ENCODE data around the gene TNFAIP8L3.

TNFAIP8L3 gene

DNA sequence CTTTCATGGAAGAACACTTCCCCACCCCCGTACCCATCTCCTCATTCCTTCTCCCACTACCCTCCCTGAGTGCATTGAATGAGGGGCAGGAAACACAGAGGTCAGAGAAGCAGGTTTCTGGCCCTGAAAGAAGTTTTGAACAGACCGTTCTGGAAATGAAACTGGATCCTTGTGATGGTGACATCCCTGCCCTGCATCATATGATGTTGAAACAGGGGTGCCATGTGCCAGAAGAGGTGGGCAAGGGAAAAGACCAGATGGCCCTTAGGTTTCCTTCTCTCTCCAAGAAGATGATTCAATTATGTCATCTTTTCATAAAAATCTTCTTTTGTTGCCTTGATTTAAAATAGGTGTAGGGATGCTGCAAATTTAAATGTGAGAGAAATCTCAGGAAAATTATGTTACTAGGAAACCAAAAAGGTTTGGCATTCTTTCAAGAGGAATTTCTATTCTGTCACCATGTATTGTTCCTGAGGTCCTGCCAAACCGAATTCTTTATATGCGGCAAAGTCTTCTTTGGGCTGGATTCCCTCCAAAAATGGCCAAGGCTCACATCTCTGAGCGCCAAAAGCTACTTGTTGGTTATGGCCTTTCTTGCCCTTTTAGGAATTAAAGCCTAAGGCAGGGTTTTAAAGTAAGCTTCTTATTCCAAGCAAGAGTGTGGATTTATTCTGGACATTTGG, 19.9 kb upstream of the TNFAIP8L3 start:
- DNase-seq: no peak

DNA sequence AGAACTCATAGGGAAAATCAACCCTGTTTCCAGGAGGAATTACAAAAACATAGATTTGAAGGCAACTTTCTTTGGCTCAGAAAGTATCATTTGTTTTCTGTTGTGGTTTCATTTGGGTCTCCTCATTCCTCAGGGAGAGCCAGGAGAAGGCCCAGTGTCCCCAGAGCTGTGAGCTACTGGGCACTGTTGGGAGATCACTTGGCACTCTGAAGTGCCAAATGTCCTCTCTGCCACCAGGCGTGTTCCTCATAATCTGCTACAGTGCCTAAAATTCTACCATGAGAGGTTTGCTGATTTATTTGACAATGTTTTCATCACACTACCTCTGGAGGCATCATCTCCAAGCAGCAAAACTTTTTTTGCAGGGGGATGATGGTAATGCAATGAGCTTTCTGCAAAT, 17.4 kb upstream of the TNFAIP8L3 start:
- no peak for DNase-seq

DNA sequence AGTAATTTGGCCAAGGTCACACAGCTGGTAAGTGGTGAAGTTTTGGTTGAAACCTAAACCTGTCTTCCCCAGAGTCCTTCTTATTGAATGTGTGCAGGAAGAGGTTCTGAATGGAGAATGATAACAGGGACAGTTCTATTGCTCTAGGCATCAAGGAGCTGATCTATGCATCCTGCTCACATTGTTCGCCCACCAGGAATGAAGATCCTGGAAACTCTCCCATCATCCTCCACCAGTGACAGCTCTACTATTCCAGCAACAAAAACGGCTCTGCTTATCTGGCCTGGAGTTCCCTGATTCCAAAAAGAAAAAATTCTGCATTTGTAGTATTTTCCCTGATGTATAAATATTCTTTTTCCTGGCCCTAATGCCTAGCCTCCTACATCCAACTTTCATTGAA, 16.4 kb upstream of the TNFAIP8L3 start:
- DNase-seq: no peak

DNA sequence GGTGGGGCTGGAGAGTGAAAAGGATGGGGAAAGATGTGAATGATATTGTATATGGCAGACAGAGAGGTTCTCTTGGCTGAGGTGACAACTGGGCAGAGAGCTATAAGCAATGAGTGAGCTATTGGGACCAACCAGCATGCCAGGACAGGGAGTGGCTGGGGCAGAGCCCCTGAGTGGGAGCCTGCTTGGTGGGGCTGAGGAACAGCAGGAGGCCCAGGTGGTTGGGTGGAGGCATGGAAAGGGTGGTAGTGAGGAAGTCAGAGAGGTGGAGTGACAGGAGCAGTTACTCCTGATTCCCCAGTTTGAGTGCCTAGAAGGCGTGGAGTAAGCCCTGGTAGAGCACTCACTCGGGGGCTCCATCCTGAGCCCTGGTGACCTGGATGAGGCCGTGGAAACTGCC, 15.5 kb upstream of the TNFAIP8L3 start:
- DNase-seq: no peak

DNA sequence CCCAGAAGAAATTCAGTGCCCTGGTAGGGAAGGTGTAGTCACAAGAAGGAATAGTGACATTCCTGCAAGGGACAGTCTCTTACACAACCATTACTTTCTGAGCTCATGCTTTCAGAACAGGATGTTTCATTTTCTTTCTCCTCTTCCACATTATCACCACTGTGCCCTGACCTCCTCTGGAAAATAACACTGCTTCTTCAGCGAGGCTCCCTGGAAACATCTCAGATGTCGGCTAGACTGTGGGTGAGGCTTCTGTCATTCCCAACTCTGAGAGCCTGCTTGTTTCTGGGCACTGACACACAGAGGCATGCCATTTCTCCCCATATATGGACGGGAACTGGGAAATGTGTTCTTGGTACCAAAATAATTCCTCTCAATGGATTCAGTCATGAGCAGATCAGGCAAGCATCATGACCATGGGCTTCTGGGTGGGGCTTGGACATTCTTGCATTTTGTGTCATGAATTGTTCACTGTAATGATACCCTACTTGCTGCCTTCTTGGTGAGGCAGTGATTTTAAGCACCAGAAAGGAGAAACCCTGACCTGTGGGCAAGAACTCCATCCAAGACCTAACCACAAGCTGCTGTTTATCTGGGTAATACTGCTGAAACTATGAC, 14.3 kb upstream of the TNFAIP8L3 start:
- no peak for DNase-seq

DNA sequence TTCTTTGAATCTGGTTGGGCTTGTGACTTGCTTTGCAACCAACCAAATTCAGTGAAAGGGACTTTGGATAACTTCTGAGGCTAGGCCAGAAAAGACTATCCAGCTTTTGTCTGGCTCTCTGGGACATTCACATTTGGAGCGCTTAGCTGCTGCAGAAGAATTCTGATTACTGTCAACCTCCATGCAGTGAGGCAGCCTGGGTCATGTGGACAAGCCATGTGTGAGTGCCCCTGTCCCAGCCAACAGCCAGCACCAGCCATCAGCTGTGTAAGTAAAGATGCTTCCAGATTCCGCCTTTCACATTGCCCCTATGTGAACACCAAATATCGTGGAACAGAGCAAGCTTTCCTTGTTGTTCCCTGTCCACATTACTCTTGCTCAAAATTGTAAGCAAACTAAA, 12.9 kb upstream of the TNFAIP8L3 start:
- DNase-seq: no peak

DNA sequence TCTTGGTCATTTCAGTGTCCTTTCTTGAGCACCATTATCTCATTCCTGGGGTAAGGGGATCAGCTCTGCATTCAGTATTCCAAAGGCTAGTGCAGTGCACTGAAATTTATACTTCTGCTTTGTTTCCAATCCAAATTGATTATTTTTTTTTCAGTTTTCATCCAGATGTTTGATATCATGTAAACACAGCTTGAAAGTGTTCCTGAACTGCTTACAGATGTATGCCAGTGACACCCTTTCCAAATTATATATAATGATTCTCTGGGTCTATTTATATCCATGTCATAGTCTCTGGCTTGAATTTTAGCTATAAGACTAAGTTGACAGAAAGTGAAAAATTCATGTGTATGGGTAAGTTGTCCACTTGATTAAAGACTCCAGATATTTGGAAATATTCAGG, 11.8 kb upstream of the TNFAIP8L3 start:
- DNase-seq: no peak

DNA sequence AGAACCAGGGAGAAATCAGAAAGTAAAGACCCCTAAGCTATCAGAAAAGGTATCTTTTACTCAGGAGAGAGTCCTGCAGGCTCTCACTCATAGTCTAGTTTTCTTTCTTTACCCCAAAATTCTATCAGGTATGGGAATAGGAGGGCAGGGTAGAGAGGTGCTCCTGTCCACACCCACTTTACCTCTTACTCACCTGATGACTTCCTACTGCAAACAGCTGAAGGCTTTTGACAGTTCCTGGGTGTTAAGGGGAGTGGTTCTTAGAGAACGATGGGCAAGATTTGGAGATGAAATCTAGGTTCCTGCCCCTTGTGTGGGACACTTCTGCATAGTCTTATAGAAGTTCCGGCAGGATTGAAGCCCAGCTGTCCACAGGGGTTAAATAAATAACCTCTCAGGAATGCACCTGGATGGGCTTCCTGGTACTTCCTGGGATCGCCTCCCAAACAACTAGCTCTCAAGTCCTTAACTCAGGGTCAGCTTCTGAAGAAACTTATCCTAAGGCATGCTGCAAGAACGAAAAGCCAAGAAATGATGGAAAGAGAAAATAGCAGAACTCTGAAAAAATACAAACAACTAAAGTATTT, 10.8 kb upstream of the TNFAIP8L3 start:
- DNase-seq: no peak

DNA sequence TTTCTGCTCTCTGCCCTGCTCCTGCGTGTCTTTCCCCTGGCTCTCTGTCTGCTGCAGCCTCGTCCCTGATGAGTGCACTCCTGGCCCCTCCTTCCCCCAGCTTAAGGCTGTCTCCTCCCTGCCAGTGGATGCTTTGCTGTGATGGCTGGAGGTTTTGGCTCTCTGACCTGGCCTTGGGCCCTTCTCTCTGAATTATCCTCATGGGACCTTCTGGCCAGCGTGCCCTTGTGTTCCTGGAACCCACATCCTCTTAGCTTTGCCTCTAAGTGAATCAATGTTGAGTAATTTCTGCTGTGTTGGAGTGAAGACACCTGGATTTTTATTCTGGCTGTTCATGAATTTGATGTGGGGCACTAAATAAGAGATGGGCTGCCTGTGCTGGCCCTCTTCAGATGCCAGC, 9.8 kb upstream of the TNFAIP8L3 start:
- no peak for DNase-seq

DNA sequence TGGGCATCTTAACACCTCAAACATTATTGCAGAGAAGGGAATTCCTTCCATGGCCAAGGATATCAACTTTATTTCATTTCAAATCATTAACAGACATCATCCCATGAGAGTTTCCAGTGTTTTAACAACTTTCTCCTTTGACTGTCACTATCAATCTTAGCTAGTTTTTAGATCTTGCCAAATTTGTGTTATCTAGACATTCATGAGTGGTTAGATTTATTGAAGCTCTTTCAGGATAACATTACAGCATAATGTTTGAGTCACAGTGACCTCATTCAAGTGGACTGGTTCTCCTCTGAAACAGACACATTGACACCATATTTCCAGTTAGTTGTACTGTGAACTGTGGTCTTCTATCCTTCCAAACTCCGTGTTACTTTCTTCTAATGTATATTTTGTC, 8.6 kb upstream of the TNFAIP8L3 start:
- DNase-seq: no peak

DNA sequence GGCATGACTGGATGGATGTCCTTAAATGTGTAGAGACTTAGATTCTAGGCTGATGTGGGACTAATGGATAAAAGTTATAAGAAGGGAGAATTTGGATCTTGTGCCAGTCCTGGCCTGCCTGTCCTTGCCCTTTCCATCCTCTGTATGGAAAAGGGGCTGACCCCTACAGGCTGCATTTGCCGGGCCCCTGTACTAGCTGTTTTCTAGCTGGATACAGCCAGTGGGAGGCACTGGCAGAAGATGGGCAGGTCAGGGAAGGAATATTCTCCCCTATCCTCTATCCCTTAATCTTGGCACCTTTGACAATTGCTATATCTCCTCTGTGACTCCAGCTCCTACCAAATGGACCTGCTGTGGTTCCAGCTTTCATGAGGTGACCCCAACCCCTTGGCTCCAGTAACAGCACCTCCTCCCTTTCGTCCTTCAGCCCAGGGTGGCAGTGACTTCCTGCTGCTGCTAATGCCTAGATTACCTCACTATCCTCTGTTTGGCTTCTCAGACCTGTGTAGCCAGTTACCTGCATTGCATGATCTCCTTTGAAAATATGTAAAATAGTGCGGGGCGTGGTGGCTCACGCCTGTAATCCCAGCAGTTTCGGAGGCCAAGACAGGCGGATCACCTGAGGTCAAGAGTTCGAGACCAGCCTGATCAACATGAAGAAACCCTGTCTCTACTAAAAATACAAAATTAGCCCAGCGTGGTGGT, 6.2 kb upstream of the TNFAIP8L3 start:
- DNase-seq: no peak

DNA sequence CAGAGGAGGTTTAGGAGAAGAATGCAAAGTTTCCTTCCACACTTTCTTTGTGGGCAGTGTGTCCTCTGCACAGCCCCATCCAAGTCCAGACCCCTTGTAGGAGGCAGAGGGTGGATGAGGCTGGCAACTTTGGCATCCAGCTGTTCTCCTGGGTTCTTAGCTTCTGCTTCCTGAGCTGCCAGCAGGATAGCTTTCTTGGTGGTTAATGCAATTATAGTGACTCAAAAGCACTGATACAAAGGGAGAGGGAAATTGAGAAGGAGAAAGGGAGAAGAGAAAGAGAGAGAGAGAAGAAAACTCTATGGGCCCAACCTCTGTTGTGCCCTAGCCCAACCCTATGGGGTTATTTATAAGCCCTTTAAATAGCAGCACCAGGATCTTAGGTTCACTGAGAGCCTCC, 4.5 kb upstream of the TNFAIP8L3 start:
- DNase-seq: no peak

DNA sequence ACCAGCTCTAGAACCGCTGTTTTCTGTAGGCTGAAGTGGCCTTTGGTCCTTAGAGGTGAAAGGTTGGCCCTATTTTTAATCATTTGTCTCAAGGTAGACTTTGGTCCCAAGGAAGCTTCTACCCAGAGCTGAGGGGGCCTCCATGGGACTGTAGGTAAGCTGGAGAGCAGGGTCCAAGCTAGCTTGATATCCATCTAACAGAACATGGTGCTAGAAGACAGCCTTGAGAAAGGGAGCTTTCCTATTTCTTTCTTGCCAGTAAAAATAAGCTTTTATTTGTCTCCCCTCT, 3.6 kb upstream of the TNFAIP8L3 start:
- no peak for DNase-seq

DNA sequence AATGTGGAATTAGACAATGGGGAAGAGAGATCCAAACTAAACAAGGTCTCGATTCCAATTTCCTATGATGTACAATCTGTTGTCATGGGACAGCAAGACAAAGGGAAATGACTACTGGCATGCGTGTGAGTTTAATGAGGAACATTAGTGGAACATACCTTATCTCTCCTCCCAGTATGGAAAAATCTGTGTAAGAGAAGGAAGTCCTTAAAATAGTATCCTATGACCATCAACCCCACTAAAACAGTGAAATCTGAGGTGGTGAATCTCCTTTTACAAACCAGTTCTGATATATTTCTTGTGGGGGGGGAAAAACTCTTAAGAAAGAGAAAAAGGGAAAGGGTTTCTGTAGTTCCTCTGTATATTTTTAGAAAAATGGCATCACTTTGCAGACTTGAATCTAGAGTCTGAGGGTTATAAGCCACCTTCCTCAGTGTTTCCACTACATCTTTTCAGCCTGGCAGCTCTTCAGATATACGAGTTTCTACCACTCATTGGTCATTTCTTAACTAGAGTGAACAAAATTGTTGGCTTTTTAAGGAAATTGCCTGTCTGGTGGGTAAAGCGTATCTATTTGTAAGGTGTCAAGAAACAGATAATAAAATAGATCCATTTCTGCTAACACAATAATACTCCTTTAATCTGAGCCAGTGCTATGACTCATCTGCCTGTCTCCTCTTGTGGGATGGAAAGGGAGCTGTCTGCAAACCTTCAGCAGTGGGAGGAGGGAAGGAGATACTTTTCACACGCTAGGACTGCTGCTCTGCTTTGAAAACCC, 3.0 kb upstream of the TNFAIP8L3 start:
- DNase-seq: no peak

DNA sequence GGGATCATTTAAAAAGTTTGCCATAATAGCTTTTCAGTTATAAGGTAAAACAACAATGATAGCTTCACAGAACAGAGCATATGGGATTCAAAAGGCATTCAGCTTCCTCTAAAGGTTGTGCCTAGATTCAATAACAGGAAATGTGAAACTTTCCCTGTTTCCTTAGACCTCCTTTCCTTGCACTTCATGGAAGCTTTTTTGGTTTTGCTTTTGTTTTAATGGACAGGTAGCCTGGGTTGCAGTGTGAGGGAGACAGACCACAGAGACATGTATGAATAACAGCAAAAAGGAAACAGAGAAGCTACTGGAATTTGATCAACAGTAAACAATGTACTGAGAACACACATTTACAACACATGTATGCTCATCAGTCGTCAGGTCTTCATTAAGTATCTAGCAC, 2.3 kb upstream of the TNFAIP8L3 start:
- no peak for DNase-seq

DNA sequence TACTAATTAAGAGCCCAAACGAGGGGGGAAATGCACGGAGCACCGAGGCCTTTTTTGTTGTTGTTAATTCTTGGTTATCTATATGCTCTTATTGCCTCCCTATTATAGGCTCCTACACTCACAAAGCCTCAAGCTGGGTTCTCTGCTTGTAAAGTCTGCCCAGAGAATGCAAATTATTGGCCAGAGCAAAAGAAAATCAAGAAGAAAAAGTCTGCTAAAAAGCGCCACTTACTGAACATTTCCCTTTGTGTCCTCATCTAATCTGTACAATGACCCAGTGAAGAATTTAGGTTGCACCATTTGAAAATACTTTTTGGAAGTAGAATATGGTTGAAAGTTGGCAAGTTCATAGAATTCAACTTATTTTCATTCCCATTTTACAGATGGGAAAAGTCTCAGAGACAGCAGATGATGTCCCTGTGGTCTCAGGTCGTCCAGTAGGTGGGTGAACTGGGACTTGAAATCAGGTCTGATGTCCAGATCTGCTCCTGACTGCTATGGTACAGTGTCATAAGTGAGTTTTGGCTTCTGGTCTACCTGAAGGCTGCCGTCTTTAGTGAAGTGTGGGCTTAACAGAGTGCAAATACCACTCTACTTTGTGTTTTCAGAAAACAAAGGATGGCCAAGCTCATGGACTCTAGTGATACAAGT, 1.1 kb upstream of the TNFAIP8L3 start:
- no peak for DNase-seq

DNA sequence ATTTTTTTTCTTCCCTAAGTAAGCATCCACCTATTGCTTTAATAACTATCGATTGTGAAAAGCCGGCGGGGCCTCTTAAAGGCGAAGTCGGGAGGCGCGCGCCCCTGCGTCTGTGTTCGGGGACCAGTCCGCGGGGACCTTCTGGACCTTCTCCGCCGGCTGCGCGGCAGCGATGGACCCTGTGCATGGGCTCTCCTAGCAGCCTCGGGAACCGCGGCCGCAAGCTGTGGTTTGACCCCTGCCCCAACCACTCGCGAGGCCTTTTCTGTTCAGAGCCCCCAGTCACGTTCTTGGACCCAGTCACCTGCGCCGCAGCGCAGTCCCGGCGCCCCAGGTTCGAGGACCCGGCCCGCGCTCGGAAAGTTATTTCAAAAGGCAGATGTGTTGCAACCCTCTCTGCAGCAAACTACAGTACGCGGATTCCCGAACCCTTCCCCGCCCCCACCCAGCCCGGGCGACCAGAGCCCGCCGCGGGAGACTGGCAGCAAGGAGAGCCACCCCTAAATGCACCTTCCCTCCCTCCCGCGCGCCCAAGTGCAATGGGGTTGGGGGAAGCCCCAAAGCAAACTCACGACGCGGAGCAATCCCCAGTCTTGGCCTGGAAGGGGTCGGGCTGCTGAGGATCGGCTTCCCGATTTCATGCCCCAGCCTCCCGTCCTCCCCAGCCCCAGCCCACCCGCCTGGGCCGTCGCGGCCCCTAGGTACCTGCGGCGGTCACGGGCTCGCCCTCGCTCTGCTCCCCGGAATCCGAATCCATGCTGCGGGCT, 684 bp downstream of the TNFAIP8L3 start:
- no peak for DNase-seq

DNA sequence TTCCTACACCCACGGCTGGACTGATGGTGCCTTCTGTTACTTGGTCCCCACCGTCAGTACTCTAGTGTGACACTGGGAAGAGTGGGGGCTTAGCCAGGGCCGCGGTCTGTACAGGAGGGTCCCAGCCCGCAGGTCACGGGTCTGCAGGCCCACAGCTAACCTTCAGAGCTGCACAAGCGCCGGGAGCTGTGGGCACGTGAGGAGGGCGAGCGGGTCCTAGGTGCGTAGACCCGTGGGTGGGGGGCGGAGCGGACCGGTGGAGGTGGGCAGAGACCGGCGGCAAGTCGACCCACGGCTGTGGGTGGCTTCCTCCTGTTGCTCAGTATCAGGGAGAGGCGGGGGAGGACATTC, 1.2 kb downstream of the TNFAIP8L3 start:
- no peak for DNase-seq

DNA sequence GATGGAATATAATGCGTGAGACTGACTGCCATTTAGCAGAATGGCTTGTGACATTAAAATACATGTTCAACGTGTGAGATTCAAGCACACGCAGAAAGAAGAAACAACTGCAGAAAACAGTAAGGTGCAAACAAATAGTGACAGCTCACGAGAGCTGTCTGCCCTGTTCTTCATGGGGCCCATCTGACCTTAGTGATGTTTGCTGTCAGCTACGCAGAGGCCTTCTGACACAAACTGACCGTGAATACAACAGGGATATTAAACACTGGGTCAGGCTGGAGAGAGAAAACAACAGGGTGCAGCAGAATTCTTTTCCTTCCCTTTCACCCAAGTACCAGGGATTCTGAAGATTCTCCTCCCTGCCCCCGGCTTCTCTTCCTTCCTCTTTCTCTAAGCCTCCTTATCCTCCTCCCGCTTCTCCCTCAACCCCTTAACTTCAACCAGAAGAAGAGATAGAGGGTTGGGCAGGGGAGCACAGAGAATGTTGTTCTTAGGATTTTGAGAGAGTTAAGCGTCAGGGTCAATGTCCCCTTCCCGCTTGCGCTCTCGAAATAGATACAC, 2.1 kb downstream of the TNFAIP8L3 start:
- DNase-seq: no peak

DNA sequence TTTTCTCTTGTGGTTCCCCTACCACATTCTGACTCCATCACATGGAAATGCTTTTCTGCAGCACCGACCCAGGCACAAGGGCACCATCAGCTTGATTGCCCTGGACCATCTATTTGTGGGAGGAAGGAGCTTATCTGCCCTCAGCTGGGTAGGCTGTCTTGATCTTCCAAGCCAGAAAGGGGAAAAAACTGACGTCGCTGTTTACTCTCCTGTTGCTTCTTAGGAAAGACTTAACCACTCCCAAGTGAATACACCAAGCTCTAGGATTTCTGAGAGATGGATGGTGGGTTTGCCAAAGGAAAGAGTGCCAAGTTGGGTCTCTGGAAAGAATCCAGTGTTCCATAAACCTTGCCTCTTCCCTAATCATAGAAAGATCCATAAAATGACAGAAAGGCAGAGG, 4.0 kb downstream of the TNFAIP8L3 start:
- DNase-seq: no peak

DNA sequence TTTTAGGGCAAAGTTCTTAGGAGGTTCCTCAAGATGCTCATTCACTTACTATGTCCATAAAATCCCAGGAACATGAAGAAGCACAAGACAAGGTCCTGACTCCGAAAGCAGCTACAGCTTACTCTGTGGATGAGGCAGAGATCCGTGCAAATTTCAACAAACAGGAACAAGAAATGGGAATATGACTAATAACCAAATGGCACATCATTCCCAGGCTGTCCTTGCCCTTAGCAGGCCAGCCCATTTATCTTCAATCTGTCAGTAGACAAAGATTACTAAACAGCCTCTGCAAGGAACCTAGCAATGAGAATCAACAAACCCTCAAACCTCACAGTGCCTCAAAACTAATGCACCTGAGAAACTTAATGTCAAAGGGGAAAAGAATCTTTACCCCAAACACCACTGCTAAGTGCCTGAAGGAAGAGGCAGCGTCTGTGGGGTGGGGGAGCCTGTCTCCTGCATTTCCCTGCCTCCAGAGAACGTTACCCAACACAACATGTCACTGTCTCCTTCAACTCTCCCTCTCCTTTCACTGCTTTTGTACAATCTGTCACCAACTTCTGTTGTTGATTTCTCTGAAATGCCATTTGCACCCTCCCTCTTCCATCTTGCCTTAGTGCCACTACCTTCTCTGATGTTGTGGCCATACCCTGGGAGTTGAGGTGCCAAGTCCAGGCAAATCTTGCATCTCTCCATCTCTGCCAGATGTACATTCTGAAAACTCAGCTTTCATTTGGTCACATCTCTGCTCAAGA, 4.8 kb downstream of the TNFAIP8L3 start:
- DNase-seq: no peak
